HG02623 (cell line): ENCODE data around the gene CAPN7.
A peak's percentile ranks its signal among the peaks of the same experiment; 100 is the strongest.
"Not testable (repeated sequence)": the region's sequence is repeated elsewhere in the genome, so short reads cannot be mapped to it uniquely, and the experiment has no call there.

ENCODE experiments used
- ATAC-seq: cut with Tn5 transposase; IDR thresholded peaks from one replicate; pipeline ENCODE4 v1.9.1; 2021; ENCODE audit warnings: moderate library complexity; ENCODE audit not compliant: unreplicated experiment

CAPN7 gene

DNA sequence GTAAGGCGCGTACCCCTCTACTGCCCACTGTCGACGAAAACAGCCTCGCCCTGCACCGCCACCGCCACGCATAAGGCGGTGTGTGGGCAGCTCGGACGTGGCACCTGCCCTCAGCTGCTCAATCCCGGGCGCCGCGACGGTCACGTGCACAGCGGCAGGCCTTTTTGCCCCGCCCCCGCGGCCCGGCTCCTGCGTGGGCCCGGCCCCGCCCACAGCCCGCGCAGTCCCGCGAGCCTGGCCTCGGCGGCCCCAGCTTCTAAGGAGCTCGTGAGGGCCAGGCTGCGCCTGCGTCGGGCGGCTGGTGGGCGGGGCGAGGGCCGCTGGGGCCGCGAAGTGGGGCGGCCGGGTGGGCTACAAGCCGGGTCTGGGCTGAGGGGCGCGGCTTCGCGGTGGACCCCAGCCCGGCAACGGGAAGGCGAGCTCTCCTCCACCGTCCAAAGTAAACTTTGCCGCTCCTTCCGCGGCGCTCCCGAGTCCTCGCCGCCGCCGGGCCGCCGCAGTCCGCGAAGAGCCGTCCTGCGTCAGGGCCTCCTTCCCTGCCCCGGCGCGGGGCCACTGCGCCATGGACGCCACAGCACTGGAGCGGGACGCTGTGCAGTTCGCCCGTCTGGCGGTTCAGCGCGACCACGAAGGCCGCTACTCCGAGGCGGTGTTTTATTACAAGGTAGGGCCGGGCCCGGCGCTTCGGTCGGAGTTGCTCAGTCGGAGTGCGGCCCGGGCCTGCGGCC, at the start of gene CAPN7:
Gene CAPN7, plus strand, starts transcription at position 313 of the 728 bp plus-strand sequence. Its CDS starts 250 bp downstream, at position 563.
- peak; percentile 86 for ATAC-seq

GRCh38 chr3:15157441-15157840, 48.6 kb upstream of the CAPN7 start:
- ATAC-seq, result no peak

- no peak for ATAC-seq
Measured at GRCh38 chr3:15159501-15160136, 46.4 kb upstream of the CAPN7 start.

- no peak for ATAC-seq
Measured at GRCh38 chr3:15160662-15161061, 45.4 kb upstream of the CAPN7 start.

- ATAC-seq, result no peak
Measured at GRCh38 chr3:15161133-15161532, 44.9 kb upstream of the CAPN7 start.

- ATAC-seq, result not testable (repeated sequence)
Measured at GRCh38 chr3:15163656-15164055, 42.4 kb upstream of the CAPN7 start.

- ATAC-seq, result no peak
Measured at GRCh38 chr3:15164340-15164739, 41.7 kb upstream of the CAPN7 start.

DNA sequence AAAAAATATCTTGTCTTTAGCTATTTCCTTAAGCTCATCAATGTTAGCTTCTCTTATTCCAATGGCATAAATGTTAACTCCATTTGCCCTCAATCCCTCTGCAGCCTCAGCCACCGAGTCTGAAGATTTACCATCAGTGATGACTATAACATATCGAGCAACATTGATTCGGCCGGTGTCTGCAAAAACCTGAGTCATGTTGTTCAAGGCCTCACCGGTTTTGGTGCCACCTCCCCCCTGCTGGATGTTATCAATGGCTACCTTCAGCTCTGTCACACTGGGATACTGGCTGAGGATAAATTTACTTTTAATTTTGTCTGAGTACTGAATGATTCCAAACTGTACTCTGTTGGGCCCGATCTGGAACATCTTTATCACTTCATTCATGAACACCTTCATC, 41.0 kb upstream of the CAPN7 start:
- ATAC-seq, result no peak

GRCh38 chr3:15166391-15166790, 39.7 kb upstream of the CAPN7 start:
- not testable (repeated sequence) for ATAC-seq

- ATAC-seq, result no peak
Measured at GRCh38 chr3:15171096-15171495, 35.0 kb upstream of the CAPN7 start.

DNA sequence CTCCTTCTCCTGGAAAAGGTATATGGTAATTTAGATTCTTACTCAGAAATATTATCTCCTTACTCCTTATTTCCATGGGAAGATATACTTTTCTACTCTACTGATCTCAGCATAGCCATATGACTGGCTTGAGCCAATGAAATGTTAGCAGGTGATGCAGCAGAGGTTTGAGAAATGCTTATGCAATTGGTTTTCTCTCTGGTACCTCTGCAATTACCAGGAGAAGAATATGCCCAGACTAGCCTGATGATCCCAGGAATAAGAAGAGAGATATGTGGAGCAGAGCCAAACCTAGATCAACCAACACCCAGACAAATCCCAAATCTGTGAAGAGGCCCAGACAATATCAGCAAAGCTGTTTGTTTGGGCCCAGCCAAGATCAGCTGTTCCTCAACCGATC, 33.2 kb upstream of the CAPN7 start:
- no peak for ATAC-seq

DNA sequence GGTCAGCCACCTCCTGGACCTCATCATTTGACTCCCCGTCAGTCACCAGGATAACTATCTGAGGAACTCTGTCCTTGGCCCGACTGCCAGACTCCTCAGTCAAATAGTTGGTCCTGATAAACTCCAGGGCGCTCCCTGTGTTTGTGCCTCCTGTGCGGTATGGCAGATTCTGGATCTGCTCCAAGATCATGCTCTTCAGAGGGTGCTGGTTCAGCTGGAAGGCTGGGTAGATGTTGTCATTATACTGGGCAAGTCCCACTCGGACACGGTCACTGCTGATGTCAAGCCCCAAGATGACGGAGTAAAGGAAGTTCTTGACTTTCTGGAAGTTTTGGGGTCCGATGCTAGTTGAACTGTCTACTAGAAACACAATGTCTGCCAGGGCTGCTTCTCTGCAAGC, 31.1 kb upstream of the CAPN7 start:
- ATAC-seq, result no peak

GRCh38 chr3:15175605-15176004, 30.4 kb upstream of the CAPN7 start:
- ATAC-seq, result no peak

GRCh38 chr3:15180042-15180611, 25.9 kb upstream of the CAPN7 start:
- peak; percentile 61 for ATAC-seq

- ATAC-seq, result no peak
Measured at GRCh38 chr3:15181511-15181910, 24.5 kb upstream of the CAPN7 start.

GRCh38 chr3:15181963-15182362, 24.1 kb upstream of the CAPN7 start:
- ATAC-seq, result no peak

DNA sequence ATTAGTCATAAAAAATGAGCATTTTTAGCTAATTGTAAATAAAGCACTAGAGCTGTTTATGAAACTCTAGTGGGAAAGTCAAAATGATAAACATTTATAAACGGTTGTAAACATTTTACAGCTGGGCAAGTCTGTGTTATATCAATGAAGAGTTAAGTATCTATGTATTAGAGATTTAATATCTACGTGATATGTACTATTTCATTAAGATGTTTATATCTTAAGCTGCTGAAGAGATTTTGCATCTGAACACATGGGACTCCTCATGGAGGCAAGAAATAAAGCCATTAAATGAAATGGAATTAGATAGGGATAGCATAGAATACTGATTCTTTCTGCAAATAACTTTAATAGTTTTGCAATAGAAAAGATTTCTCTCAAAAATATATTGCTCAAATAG, 23.0 kb upstream of the CAPN7 start:
- no peak for ATAC-seq

- ATAC-seq, result no peak
Measured at GRCh38 chr3:15185404-15185803, 20.6 kb upstream of the CAPN7 start.

- ATAC-seq, result no peak
Measured at GRCh38 chr3:15186101-15186476, 20.0 kb upstream of the CAPN7 start.

DNA sequence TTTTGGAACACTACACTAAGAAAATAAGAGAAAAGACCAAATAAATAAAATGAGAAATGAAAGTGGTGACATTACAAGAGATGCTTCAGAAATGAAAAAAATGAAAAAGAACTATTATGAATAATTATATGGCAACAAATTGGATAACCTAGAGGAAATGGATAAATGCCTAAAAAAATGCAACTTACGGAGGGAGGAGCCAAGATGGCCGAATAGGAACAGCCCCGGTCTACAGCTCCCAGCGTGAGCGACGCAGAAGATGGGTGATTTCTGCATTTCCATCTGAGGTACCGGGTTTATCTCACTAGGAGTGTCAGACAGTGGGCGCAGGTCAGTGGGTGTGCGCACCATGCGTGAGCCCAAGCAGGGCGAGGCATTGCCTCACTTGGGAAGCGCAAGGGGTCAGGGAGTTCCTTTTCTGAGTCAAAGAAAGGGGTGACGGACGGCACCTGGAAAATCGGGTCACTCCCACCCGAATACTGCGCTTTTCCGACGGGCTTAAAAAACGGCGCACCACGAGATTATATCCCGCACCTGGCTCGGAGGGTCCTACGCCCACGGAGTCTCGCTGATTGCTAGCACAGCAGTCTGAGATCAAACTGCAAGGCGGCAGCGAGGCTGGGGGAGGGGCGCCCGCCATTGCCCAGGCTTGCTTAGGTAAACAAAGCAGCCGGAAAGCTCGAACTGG, 19.4 kb upstream of the CAPN7 start:
- not testable (repeated sequence) for ATAC-seq

DNA sequence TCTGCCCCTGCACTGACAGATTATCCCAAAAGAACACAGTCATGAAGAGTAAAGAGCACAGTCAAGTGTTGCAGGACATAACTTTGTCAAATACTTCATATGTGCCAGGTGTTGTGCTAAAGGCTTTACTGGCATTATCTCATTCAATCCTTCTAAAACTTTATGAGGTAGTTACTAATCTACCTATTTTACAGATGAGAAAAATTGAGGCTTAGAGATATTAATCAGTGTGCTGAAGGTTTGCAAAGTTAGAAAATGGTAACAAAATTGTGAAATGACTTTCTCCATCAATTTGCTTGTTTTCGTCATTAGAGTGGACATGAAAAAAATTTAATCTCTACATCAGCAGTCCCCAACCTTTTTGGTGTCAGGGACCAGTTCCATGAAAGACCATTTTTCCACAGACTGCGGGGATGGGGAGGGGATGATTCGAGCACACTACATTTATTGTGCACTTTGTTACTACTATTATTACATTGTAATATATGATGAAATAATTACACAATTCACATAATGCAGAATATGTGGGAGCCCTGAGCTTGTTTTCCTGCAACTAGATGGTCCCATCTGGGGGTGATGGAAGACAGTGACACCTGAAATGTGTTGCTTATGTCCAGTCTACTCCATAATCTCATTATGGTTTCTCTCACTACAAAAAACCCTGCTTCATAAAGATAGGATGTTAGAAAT, 8.6 kb upstream of the CAPN7 start:
- no peak for ATAC-seq
